Panc1 (cell line): ENCODE results near the gene ONECUT1.
"Not testable (repeated sequence)": the region's sequence is repeated elsewhere in the genome, so short reads cannot be mapped to it uniquely, and the experiment has no call there.

Source experiments
- REST ChIP-seq, 2 experiments: IDR thresholded peaks; 2 replicates each; pipeline ENCODE4 v1.6.1; 2011 to 2012; ENCODE audit warnings: low read depth in 2 of 2, control low read depth in 1 of 2, low read length in 1 of 2, mild to moderate bottlenecking in 1 of 2, moderate library complexity in 1 of 2; ENCODE audit not compliant: insufficient read depth in 1 of 2
- SIN3A ChIP-seq: IDR thresholded peaks from 2 replicates; pipeline ENCODE4 v1.6.1; 2012; ENCODE audit warnings: low read depth, mild to moderate bottlenecking, low read length, moderate library complexity, borderline replicate concordance; ENCODE audit not compliant: insufficient read depth
- TF ChIP-seq, protein P1 (sequence below): fragments of 450-650 bp; IDR thresholded peaks from 2 replicates; pipeline ENCODE4 v1.5.1; 2017; ENCODE audit warnings: mild to moderate bottlenecking

DNA sequence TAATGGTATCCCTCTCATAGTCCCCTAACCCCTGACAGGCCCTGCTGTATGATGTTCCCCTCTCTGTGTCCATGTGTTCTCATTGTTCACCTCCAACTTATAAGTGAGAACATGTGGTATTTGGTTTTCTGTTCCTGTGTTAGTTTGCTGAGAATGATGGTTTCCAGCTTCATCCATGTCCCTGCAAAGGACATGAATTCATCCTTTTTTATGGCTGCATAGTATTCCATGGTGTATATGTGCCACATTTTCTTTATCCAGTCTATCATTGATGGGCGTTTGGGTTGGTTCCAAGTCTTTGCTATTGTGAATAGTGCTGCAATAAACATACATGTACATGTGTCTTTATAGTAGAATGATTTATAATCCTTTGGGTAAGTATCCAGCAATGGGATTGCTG lies 25.8 kb upstream of the ONECUT1 start:
- TF ChIP-seq, protein P1, sequence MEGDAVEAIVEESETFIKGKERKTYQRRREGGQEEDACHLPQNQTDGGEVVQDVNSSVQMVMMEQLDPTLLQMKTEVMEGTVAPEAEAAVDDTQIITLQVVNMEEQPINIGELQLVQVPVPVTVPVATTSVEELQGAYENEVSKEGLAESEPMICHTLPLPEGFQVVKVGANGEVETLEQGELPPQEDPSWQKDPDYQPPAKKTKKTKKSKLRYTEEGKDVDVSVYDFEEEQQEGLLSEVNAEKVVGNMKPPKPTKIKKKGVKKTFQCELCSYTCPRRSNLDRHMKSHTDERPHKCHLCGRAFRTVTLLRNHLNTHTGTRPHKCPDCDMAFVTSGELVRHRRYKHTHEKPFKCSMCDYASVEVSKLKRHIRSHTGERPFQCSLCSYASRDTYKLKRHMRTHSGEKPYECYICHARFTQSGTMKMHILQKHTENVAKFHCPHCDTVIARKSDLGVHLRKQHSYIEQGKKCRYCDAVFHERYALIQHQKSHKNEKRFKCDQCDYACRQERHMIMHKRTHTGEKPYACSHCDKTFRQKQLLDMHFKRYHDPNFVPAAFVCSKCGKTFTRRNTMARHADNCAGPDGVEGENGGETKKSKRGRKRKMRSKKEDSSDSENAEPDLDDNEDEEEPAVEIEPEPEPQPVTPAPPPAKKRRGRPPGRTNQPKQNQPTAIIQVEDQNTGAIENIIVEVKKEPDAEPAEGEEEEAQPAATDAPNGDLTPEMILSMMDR, result not testable (repeated sequence)
- TF ChIP-seq REST (IDR thresholded peaks at IDR 0.05; ENCODE audit: insufficient read depth in 1 of 2, low read depth in 2 of 2, low read length in 1 of 2); SIN3A: not testable (repeated sequence)
